Fibroblast of peridontal ligament (primary cell): ENCODE data around the gene C2CD3.

Experiments used
- DNase-seq: peaks from one replicate; pipeline ENCODE4 v3.0.0-alpha.2; 2010; ENCODE audit errors: extremely low read depth

The C2CD3 gene, protein sequence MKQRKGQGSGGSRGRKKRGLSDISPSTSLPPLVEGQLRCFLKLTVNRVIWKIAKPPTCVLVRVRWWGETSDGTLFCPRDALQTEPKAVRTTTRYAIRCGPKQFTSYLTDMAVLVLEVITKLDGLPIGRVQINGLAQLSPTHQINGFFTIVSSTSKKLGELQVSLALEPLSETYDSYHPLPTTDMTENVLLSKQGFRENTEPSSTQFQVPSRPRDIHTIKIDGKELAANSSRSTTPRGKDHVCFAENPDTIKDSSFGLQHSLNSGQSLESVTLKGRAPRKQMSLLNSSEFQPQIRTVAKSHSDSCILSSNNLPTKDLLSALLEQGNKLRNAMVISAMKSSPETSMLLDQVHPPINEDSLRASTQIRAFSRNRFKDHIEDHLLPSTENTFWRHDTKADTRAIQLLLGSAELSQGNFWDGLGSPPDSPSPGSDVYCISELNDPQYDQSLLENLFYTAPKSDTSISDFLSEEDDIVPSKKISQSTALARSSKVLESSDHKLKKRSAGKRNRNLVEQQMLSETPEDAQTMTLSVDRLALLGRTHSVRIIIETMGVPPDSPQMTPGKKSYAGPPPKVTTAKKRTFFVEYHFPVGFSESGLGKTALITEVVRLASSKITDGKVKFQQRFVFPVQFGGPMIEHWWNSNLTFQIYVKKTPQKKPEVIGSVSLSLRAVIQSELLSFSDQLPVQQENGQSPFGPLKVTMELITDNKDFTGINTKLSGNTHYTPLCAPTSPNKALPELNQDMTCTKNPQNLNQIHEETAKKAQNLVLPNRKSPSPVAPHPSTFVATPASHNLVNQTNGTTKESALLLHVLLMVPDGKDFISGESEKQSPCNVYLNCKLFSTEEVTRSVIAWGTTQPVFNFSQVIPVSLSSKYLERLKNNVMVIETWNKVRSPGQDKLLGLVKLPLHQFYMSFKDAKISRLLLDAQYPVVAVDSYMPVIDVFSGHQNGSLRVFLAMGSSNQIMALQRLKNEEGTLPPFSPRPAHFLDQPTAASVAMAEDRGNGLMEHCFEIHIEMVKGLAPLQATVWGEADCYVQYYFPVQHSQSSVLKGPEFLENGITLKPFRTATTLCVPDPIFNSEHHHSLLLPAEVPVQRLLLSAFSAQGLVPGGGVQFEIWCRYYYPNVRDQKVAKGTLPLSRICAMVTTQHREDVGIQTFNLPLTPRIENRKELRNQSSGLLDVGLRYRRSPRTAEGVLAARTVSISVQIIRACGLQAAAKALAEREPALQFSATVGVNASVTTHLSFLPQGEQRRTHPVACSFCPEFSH (N-terminal part only)

DNA sequence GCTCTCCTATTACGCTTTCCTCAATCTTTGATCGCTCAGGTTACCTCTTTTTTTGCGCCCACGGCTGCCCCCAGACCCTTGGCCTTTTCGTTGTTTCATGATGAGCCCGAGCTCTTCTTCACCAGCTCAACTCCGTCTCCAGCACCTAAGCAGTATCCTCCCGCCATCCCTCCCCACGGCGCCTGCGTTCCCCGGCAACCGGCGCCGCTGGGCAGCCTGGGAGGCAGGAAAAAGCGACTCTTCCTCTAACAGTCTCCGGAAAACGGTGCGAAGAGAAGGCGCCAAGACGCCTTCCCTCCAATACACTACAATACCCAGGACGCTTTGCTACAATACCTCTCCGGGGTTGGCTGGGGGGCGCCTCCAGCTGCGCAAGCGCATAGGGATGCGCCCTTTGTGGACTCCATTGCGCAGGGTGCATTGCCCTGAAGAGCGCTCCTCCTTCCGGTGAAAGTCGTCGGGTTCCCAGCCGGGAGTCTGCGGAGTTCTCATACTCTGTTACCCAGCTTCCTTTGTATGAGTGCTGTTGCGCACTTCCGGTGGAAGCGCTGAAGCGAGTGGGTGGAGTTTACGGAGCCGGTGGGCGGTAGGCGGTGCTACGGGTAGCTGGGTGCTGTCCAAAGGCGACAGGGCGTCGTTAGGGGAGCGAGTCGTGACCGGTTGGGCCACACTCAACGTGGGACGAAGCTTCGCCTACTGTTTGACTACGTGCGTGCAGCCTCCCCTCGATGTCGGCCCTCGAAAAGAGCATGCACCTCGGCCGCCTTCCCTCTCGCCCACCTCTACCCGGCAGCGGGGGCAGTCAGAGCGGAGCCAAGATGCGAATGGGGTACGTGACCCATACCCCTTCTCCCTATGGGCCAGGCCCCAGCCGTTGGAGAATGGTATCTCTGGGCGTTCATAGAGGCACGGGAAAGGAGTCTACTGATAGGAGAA, at the start of gene C2CD3, which contains the start of gene PPME1:
C2CD3 (minus strand) TSS at position 309 of the 936 bp plus-strand sequence; CDS start at position 99, 210 bp downstream.
PPME1 (plus strand) TSS at position 596 of the 936 bp plus-strand sequence; CDS start at position 729, 133 bp downstream.
- peak; percentile 99 for DNase-seq

DNA sequence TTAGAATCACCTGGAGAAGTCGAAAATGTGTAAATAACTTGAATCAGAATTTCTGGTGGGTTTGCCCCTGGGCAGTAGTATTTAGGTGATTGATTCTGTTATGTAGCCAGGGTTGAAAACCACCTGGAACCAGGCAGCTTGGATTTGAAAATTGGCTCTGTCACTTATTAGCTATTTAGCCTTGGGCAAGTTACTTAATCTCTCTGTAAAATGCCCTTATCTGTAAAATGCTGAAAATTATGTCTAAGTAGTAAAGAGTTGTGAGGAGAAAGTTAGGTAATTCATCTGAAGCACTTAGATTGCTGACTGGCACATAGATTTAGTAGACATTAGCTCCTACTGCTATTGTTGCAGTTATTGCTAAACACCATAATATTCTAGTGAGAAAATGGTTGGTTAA, 49.6 kb upstream of the C2CD3 start:
- DNase-seq = no peak

DNA sequence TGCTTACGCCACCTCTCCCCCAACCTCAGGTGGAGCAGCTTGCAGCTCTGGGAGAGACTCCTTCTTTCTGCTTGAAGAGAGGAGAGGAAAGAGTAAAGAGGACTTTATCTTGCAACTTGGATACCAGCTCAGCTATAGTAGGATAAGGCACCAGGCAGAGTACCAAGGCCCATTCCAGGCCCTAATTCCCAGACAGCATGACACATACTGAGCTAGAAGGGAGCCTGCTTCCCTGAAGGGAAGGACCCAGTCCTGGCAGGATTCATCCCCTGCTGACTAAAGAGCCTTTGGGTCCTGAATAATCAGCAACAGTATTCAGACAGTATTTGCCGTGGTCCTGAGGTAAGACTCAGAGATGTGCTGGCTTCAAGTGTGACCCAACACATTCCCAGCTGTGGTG, 41.7 kb upstream of the C2CD3 start:
- DNase-seq = no peak

DNA sequence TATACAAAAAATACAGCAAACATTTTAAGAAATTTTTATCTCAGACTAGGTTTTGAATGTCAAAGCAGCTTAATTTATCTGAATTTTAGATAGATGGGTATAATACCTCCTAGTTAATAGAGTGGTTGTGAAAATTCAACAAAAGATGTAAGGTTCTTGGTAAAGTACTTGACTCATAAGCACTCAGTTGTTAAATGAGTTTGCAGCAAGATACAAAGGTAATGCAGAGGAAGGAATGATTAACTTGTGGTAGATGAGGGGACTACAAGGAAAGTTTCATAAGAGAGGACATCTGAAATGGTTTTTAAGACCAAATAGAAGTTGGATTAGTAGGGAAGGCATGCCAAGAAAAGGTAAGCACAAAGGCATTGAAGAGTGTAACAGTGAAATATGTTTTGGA, 37.7 kb upstream of the C2CD3 start:
- no peak for DNase-seq

DNA sequence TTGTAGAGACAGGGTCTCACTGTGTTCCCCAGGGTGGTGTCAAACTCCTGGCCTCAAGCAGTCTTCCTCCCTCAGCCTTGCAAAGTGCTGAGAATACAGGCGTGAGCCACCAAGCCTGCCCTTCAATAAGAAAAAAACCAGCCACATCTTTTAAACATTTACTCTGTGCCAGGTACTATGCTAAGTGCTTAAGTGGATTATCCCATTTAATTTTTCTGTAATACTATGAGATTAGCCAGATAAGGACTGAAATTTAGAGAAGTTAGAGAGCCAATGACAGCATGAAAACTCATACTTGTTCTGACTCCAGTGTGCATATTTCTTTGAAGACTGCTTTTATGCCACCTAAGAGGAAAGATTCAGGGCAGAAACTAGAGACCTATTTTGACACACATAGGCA, 35.9 kb upstream of the C2CD3 start:
- DNase-seq = no peak

DNA sequence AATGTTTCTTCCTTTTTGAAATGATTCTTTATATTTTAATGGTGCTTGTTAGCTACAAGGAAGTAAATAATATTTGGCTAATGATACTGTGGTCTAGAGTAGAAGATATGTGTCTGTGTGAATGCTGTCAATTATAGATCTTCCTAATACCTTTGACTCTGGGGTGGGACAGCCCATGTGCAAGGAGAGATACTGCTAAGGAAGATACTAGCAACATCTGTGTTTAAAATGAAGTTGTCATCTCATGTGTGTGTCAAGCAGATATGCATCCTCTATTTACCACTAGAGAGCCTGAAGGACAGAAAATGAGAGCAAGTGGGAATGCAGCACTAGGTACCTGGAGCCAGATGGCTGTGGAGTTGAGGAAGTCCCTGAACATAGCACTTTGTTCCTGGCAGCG, 34.4 kb upstream of the C2CD3 start:
- no peak for DNase-seq

DNA sequence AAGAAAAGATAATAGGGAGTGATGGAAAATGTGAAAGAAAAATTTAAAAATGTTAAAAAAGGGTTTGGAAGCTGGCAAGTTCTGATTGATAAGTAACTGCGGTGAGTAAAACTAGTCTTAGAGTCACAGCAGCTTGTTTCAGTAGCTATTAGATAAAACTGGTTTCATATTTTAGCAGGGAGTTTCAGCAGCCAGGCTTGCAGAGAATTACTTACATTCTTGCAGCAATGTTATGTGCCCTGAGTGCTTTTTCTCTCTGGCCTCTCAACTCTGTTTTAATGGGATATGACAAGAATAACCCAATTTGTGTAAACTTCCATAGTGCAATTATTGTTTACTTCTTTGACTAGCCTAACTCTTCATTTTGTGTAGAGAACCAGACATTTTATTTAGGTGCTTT, 33.9 kb upstream of the C2CD3 start:
- DNase-seq = no peak

DNA sequence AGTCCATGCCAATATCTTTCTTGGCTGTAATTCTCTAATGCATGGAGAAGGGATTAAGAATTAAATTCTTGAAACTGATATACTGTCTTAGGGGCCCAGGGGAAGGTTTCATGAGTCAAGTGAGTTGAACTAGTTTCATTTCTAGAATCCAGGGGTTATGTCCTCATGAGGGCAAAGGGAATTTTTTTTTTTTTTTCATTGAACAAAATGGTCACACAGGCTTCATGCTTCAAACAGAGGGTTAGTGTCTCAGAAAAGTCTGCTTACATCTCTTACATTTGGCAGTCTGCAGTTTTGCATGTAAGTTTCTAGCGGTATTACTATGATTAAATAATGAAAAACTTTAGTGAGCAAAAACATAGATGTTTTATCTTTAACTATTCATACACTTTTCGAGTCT, 33.2 kb upstream of the C2CD3 start:
- no peak for DNase-seq

DNA sequence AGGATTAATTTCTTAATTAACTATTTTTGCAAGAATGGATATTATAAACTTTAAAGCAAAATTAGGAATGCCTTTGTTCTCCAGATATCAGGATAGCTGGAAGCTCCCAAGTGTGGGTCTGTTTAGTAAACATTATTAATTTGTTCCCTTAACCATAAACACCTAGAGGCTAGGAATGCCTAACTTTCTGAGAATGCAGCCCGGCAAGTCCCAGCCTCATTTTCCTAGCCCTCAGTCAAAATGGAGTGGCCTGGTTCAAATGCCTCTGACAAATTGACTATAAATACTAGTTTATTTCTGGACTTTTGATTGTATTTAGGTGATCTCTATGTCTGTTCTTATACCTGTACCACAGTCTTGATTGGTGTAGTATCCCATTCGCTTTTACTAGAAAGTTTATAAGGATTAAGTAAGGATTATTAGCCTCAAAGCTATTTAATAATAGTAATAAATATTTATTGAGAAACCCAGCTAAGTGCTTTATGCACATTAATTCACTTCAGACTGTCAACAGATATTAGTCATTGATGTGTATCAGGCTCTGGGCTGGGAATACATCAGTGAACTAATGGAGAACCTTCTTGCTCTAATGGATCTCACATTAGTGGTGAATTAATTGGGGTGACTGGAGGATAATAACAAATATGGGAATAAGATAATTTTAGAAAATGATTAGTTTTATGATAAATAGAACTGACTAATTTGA, 26.1 kb upstream of the C2CD3 start:
- DNase-seq = no peak

DNA sequence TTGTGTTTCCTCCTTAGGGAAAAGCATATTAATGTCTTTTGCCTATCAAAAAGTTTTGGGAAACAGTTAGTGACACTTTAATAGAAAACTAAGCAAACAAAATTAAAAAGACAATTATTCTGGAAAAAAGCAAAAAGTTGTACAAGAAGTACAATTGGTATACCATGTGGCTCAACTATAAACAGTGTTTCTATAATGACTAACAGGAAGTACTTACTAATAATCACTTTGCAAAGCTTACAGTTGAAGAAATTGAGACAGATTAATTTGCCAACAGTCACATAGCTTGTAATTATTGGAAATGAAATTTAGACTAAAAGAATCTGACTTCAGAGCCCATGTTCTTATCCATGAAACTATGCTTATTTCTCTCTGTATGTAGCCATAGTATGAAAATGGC, 25.0 kb upstream of the C2CD3 start:
- no peak for DNase-seq

DNA sequence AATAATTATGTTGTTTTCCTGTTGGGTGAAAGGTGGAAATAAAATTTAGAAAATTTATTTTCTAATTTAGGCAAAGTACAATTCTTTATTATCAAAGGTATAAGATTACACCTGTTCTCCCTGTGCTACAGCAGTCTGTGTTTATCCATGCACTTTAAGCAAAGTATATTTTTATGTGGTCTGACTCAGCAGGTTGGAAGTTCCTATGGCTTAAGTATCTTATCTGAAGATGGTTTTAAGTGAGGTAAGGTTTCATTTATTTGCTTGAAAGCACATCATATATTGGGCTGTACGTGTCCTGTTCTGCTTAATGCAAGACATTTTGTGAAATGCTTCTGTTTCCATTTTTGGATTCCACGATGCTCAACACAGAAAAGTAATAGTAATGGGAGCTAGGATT, 14.9 kb upstream of the C2CD3 start:
- no peak for DNase-seq

DNA sequence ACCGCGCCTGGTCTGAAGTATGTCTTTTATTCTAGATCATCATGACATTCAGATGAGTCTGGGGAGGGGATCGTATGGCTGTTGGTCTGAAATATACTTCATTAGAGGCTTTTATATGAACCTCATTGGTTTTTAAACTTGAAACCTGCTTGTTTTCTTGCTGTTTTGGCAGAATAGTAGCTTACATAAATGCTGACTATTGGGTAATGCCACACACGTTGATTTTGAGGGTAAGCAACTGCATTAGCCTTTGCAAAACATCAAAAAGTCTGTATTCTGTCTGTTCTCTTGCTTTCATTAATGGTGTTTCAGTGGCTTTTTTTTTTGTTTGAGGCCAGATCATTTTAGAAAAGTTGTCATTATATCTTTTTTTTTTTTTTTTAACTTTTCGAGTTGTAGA, 14.5 kb upstream of the C2CD3 start:
- peak; percentile 15 for DNase-seq

DNA sequence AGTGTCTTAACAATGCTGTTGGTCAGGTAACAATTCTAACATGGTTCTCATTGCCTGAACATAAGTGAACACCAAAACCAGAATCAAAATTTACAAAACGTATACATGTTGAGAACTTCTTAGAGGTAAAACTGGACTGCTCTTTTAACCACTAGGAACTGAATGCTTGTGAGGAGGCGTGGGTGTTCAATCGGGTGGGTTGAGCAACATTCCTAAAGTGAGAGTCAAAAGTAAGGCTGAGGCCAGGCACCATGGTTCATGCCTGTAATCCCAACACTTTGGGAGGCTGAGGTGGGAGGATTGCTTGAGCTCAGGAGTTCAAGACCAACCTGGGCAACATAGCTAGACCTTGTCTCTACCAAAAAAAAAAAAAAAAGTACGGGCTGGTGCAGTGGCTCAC, 11.8 kb upstream of the C2CD3 start:
- DNase-seq = no peak

DNA sequence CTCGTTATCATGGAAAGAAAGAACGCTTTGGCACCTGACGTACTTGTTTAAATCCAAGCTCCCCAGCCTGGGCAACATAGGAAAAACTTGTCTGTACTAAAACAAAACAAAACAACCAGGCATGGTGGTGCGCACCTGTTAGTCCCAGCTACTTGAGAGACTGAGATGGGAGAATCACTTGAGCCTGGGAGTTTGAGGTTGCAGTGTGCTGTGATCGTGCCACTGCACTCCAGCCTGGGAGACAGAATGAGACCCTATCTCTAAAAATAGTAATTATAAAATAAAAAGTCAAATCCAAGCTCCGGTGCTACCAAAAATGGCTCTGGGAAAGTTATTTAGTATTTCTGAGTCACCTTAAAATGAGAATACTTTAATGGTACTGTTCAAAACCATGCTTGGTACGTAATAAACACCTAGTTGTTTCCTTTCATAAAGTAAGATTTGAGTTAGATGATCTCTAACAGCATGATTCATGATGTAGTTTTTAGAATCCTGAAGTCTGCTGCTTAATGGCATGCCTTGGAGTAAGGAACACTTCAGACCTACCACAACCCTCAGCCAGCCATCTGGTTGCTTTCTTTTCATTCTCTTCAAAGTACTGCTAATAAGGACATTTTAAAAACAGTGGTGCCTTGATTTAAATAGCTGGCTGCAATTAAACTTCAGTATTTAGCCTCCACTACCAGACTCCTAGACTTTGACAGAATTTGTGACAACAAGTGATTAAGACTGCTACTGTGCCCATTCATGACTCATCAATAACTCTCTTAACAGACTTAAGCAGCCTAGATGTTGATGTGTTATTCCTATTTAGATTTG, 8.6 kb upstream of the C2CD3 start:
- DNase-seq = peak; percentile 29

DNA sequence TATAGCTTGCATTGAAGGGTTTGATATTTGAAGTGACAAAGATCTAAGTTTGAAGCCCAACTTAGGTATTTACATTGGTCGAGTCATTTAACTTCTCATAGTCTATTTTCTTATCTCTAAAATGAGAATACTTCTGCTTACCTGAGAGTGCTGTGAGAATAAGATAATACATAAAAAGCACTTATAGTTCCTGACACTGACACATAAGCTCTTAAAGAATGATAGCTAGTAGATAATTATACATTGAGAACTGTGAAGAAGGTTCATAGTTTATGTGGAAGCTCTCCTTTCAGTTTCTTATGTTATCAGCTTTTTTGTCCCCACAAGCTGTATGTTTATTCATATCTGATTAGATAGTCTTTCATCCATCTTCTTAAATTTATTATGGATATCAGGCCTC, 5.1 kb upstream of the C2CD3 start:
- no peak for DNase-seq

DNA sequence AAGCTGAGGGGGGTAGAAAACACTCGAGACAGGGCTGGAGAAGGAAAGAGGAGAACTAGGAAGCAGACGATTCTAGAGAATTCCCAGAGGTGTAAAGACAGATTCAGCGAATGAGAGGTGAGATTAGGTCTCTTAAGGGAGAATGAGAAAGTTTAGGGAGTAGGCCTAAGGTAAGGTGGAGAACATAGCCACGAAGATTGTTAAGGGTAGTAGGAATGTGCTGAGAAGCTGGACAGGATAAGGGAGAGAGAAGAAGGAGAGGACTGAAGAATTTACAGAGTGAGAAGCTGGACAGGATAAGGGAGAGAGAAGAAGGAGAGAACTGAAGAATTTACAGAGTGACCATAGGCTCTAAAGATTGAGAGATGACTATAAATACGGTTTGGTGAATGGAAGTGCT, 1.2 kb upstream of the C2CD3 start:
- DNase-seq = peak; percentile 18

DNA sequence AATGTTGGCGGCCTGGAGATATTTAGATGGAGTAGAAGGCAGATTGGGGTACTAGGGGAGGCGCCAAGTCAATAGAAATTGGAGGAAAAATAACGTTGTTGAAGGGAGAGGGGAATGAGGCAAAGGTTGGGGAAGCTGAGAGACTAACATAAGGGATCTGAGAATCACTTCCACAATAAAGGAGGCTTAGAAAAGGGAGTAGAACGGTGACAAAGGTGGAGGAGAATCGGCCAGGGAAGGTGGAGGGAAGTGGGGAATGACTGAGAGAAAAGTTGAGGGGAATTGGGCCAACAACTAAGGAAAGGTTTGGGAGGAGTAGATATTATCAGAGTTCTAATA, 797 bp upstream of the C2CD3 start:
- no peak for DNase-seq

DNA sequence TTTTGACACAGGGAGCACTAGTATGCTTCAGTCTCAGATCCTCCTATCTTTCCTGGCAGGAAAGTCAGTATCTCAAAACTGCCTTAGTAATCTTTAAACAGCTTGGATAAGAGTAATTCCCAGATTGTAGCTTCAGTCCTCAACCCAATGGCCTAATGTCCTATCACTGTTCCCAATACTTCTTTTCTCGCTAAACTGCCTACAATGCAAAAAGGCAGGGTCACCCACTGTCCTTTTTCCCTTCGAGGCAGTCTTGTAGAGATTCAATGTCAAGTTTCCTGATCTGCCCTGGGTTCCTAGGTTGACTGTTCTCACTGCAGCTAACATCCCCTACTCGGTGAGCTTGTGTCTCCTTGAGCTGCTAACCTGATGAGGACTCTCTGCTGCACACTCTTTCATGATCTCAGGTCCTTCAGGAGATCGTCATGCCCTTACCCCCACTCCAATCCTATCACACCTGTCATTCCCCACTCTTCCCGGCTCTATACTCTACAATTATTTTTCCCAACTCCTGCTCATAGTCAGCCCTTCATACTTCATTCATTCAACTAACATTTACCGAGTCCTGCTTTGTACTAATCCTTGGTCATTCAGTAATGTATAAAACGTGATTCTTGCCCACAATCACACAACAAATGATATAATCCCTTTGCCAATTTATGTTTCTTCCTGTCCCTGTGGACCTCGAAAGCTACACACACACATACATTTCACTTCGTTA, 904 bp downstream of the C2CD3 start:
- no peak for DNase-seq

DNA sequence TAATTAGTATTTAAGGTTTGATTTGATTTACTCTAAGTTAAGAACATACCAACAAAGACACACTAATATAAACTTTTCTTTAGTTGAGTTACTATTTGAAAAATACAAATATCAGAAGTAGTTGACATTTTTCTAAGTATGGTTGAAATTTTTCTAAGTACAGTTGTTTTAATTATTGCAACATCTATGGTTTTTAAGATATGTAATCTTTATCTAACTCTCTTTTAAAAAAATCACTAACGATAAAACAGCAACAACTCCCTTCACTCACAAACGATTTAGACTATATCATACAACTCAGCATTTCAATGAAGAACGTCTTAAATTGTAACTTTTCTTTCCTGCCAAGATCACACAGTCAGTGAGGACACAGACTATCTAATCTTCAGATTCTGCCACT, 2.0 kb downstream of the C2CD3 start:
- DNase-seq = no peak
